NCI-H2171 treated with DMSO at 0.1 percent for 48 hours (cell line): Measurements from ENCODE around the gene FAS.

Experiments used
- DNase-seq: peaks from one replicate; lab custom pipeline; 2025; lab: John Stamatoyannopoulos, UW

FAS gene

GRCh38 chr10:89035461-89035860 is 44.9 kb downstream of the FAS start:
- no peak for DNase-seq

DNA sequence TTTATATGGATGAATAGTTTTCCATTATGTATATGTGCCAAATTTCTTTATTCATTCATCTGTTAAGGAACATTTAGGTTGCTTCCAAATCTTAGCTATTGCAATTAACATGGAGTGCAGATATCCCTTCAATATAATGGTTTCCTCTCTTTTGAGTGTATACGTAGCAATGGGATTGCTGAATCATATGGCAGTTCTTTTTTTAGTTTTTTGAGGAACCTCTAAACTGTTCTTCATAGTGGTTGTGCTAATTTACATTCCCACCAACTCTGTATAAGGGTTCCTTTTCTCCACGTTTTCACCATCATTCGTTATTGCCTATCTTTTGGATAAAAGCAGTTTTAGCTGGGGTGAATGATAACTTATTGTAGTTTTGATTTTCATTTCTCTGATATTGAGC is 46.5 kb downstream of the FAS start:
- no peak for DNase-seq

DNA sequence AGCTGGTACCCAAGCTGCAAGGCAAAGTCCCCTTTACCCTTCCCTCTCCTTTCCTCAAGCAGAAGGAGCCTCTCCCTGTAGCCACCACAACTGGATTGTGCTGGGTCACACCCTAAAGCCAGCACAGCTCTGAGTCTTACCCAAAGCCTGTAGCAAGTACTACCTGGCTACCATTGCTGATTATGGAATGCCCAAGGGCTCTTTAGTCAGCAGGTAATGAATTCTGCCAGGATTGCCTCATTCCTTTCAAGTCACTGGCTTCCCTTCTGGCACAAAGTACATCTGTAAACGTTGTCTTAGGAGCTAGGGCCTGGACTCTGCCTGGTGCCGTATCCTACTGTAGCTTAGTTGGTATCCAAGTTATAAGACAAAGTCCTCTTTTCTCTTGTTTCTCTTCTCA is 52.0 kb downstream of the FAS start:
- no peak for DNase-seq

- DNase-seq, result no peak
Measured at GRCh38 chr10:89043052-89043451, 52.5 kb downstream of the FAS start.

- DNase-seq, result no peak
Measured at GRCh38 chr10:89047397-89047796, 56.8 kb downstream of the FAS start.

DNA sequence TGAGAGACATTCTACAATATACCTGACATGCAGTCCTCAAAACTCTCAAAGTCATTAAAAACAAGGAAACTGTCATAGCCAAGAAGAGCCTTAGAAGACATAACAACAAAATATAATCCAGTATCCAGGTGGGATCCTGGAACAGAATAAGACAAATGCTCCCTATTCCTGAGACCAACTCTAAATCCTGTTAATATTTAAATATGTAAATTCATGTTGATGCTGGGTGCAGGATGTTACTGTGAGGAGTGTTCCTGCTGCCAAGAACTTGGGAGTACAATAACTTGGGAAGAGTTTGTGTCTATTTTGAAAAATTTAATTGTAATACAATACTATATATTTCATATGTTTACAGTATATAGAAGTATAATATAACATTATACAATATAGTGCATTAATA is 61.0 kb downstream of the FAS start:
- DNase-seq, result no peak

DNA sequence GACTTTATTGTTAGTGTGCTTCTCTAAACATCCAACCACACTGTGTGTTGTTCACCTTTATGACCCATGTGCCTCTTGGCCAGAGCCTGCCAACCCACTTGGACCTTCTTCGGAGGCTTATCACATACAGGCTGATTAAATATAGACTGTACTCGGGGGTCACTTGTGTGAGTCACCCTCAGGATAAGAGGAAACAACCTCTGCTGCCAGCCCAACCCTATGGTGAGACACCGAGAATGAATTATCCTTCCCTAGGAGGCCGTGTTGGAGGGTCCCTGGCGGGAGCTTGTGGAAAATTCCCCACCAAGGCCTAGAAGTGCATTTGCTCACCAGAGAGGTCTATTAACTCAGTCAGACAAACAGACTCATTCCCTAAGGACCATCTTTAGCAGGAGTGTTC is 63.0 kb downstream of the FAS start:
- DNase-seq, result no peak

- no peak for DNase-seq
Measured at GRCh38 chr10:89055159-89055558, 64.6 kb downstream of the FAS start.

DNA sequence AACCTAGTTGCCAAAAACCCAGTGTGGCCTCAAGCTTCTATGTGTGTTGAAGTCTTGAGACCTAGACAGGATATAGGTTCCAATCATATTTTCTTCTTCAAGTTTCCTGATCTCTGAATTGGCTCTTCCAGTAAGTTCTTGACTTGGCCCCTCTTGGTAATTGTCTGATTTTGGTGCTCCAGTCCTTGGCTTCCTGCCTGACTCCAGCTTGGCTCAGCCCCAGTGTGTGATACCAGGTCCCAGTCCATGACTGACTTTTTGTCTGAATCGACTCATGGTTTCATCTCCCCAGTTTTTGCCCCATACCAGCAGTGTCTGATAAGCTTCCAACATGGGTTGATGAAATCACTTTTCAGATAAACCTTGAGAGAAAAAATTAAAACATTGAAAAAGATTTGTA is 72.3 kb downstream of the FAS start:
- DNase-seq, result no peak

DNA sequence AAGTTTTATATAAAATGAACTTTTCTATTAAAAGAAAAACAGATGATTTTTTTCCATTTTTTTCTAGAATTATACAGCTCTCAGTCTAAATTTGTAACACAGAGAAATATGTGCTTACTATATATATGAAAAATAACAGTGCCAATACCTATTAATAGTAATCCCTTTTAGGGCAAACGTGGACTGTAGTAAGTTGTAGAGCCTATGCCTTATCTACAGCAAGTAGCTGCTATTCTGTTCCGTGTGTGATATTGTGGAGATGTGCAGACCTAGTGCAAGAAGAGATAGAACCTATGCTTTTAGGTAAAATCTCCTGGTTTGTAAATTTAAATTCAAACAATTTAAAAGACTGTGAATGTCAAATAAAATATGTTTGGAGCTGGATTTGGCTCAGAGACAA is 72.9 kb downstream of the FAS start:
- no peak for DNase-seq

DNA sequence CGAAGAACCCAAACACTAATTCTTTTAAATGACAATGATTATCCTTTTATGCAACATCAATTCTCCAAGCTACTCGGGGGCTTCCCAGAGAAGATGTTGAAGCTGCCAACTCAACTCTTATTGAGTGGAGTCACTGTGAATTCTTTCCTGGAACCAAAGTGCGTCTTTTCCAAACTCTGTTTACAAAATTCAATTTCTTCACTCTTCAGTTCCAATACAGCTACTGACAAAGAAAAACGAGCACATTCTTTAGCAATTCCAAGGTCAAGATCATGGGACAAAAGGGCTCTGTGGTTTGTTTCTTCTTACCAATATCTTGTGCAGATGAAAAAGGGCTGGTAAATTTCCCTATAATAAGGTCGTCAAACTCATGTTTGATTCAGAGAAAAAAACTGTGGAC is 74.2 kb downstream of the FAS start:
- DNase-seq, result no peak
